Keratinocyte (primary cell): ENCODE measurements around the gene IER5. TPM values are rescaled to one million over a fixed set of nuclear protein-coding genes. Genes with fewer than 3 reads are reported as not detected.

Source experiments
- DNase-seq: peaks from one replicate; pipeline ENCODE4 v3.0.0-alpha.2; 2011; ENCODE audit warnings: low read depth, missing footprints, low spot score
- FAIRE-seq: peaks from 2 replicates; lab custom pipeline; 2011; peaks lifted over from hg19 to GRCh38; lab: Jason Lieb, UNC
- H2AFZ ChIP-seq: 2 replicates; pipeline ENCODE4 v1.6.0; 2012; ENCODE audit warnings: low read length, control low read depth, inconsistent platforms; ENCODE audit not compliant: control insufficient read depth
- H3K27ac ChIP-seq: 2 replicates; pipeline ENCODE4 v1.5.1; 2011; ENCODE audit warnings: low read length; ENCODE audit not compliant: control insufficient read depth, insufficient read depth
- H3K27me3 ChIP-seq: 3 replicates; pipeline ENCODE4 v1.6.0; 2011; ENCODE audit warnings: low read length; ENCODE audit not compliant: control insufficient read depth, insufficient read depth; ENCODE audit errors: extremely low read depth
- H3K36me3 ChIP-seq, 2 experiments: 2 replicates in 1 of 2; 3 replicates in 1 of 2; pipeline ENCODE4 v1.5.1; 2011; ENCODE audit warnings: low read length in 2 of 2, mild to moderate bottlenecking in 1 of 2; ENCODE audit not compliant: control insufficient read depth in 2 of 2, insufficient read depth in 2 of 2; ENCODE audit errors: extremely low read depth in 1 of 2
- H3K4me1 ChIP-seq: 3 replicates; pipeline ENCODE4 v1.5.1; 2011; ENCODE audit warnings: low read length; ENCODE audit not compliant: control insufficient read depth, insufficient read depth; ENCODE audit errors: extremely low read depth
- H3K4me2 ChIP-seq: 3 replicates; pipeline ENCODE4 v1.6.0; 2011; ENCODE audit warnings: low read depth, low read length; ENCODE audit not compliant: control insufficient read depth, insufficient read depth; ENCODE audit errors: extremely low read depth
- H3K4me3 ChIP-seq, 3 experiments: fragments of 200-600 bp in 1 of 3; sonication (generic) in 1 of 3; 2 replicates in 2 of 3; 3 replicates in 1 of 3; pipeline ENCODE4 v1.5.1; 2011 to 2016; ENCODE audit warnings: low read length in 3 of 3, mild to moderate bottlenecking in 3 of 3, control low read depth in 2 of 3, inconsistent platforms in 1 of 3, low read depth in 1 of 3, mixed read lengths in 1 of 3, mixed run types in 1 of 3, moderate library complexity in 1 of 3; ENCODE audit not compliant: control insufficient read depth in 2 of 3, insufficient read depth in 2 of 3; ENCODE audit errors: extremely low read depth in 1 of 3
- H3K79me2 ChIP-seq: 2 replicates; pipeline ENCODE4 v1.6.0; 2012; ENCODE audit warnings: low read length; ENCODE audit not compliant: control insufficient read depth, insufficient read depth
- H3K9ac ChIP-seq: 3 replicates; pipeline ENCODE4 v1.6.0; 2011; ENCODE audit warnings: low read length; ENCODE audit not compliant: control insufficient read depth, insufficient read depth; ENCODE audit errors: extremely low read depth
- H3K9me1 ChIP-seq: 3 replicates; pipeline ENCODE4 v1.6.0; 2011; ENCODE audit warnings: low read length; ENCODE audit not compliant: control insufficient read depth, insufficient read depth; ENCODE audit errors: extremely low read depth
- H3K9me3 ChIP-seq: 2 replicates; pipeline ENCODE4 v1.5.1; 2012; ENCODE audit warnings: low read depth, low read length; ENCODE audit not compliant: control insufficient read depth
- H4K20me1 ChIP-seq: 3 replicates; pipeline ENCODE4 v1.6.0; 2011; ENCODE audit warnings: low read length; ENCODE audit not compliant: control insufficient read depth, insufficient read depth; ENCODE audit errors: extremely low read depth
- EZH2 ChIP-seq: IDR thresholded peaks from one replicate; pipeline ENCODE4 v1.6.1; 2012; ENCODE audit warnings: inconsistent platforms, mild to moderate bottlenecking, low read length, moderate library complexity
- dilution Hi-C: fragments of 300-500 bp; cut with MboI; formaldehyde crosslinking; loops from one replicate; pipeline ENCODE4 v1.7.0; 2020; ENCODE audit warnings: low sequenced_read_pairs; ENCODE audit not compliant: extremely low pct_ligation_motif_present
- polyA plus RNA-seq, 5 experiments: library from polyadenylated mRNA; depleted of rRNA in 3 of 5; stranded (reverse) in 3 of 5; stranded (forward) in 1 of 5; unstranded in 1 of 5; fragments of >200 nt; gene quantifications; 1 replicate in 1 of 5; 2 replicates in 3 of 5; 3 replicates in 1 of 5; pipeline versions ENCODE4 v1.2.1 to v1.2.3, GENCODE V29; 2011 to 2012; ENCODE audit warnings: missing spikeins in 2 of 5, low read depth in 1 of 5, low replicate concordance in 1 of 5
- TF ChIP-seq, protein P1 (sequence below), 3 experiments: IDR thresholded peaks in 1 of 3; conservative IDR thresholded peaks in 1 of 3; optimal IDR thresholded peaks in 1 of 3; 2 replicates in 2 of 3; 3 replicates in 1 of 3; pipeline versions ENCODE3 to v1.5.1; 2011; ENCODE audit warnings: low read length in 3 of 3, mild to moderate bottlenecking in 3 of 3, moderate library complexity in 2 of 3, control low read depth in 1 of 3, inconsistent platforms in 1 of 3; ENCODE audit not compliant: insufficient read depth in 2 of 3; ENCODE audit errors: extremely low read depth in 1 of 3

Gene IER5
- polyA plus RNA-seq, 1 donor (not counting 4 experiments of a cell fraction or from before 2014, with no cell fraction given) = 22.5 TPM

DNA sequence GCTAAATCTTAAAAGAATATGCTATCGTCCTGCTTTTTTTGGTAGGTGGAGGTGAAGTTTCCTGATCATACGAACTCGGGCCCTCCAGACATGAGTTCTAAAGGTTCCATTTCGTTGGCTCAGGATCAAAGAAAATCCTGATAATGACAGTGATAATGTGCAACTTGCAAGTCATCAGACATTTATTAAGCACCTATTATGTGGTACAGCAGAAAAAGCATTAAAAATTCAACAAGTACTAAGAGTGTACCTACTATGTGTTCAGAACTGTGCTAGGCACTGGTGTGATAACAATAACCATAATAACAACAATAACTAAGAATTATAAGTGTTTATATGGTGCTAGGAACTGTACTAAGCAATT, 3.9 kb upstream of the IER5 start:
- Histone ChIP-seq H4K20me1 (peaks cover under 1% of the 10 kb centered on the region), H3K9me3 (no peaks in the 10 kb centered on the region), H3K4me3 (no peak overlapping the region), H3K36me3 (no peaks in the 10 kb centered on the region), H3K79me2 (peaks cover 13% of the 10 kb centered on the region), H3K4me1 (peaks cover 14% of the 10 kb centered on the region), H3K27me3 (no peaks in the 10 kb centered on the region), H3K9ac (no peak overlapping the region), H3K27ac (no peak overlapping the region), H3K4me2 (no peak overlapping the region), H2AFZ (no peak overlapping the region), H3K9me1 (peaks cover 2% of the 10 kb centered on the region)
- dilution Hi-C loops = no loop called here
- FAIRE-seq (no peak), DNase-seq (no peak)
- TF ChIP-seq EZH2 = no peak
- TF ChIP-seq, protein P1, sequence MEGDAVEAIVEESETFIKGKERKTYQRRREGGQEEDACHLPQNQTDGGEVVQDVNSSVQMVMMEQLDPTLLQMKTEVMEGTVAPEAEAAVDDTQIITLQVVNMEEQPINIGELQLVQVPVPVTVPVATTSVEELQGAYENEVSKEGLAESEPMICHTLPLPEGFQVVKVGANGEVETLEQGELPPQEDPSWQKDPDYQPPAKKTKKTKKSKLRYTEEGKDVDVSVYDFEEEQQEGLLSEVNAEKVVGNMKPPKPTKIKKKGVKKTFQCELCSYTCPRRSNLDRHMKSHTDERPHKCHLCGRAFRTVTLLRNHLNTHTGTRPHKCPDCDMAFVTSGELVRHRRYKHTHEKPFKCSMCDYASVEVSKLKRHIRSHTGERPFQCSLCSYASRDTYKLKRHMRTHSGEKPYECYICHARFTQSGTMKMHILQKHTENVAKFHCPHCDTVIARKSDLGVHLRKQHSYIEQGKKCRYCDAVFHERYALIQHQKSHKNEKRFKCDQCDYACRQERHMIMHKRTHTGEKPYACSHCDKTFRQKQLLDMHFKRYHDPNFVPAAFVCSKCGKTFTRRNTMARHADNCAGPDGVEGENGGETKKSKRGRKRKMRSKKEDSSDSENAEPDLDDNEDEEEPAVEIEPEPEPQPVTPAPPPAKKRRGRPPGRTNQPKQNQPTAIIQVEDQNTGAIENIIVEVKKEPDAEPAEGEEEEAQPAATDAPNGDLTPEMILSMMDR (optimal IDR thresholded peaks at IDR 0.05 in 1 of 3, IDR thresholded peaks at IDR 0.05 in 1 of 3, conservative IDR thresholded peaks at IDR 0.05 in 1 of 3; ENCODE audit: extremely low read depth in 1 of 3, insufficient read depth in 2 of 3, low read length in 3 of 3) = no peak

DNA sequence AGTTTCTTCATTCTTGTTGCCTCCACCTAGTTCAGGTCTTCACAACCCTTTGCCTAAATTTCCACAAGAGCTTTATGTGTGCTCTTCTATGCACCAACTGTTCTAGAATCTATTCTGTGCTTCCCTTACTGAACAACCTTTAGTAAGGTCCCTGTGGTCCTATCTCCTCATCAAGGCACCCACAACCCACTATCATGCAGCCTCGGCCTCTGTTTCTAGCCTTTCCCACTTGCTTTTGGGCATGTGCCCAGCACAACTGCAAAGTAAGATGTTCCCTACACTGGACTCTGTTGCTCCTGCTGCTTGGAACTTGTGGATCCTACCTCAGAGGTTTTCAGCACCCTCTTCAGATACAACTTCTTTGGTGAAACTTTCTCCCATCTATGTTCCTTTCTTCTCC, 2.4 kb upstream of the IER5 start:
- H3K4me1 ChIP-seq = peaks cover 16% of the 10 kb centered on the region
- no peak overlapping the region for H3K27ac ChIP-seq
- no peak for TF ChIP-seq EZH2
- TF ChIP-seq, protein P1 (optimal IDR thresholded peaks at IDR 0.05 in 1 of 3, IDR thresholded peaks at IDR 0.05 in 1 of 3, conservative IDR thresholded peaks at IDR 0.05 in 1 of 3; ENCODE audit: extremely low read depth in 1 of 3, insufficient read depth in 2 of 3, low read length in 3 of 3) = no peak
- no peak overlapping the region for H2AFZ ChIP-seq
- dilution Hi-C loops = no loop called here
- FAIRE-seq (no peak), DNase-seq (no peak)
- no peak overlapping the region for H3K4me2 ChIP-seq
- peaks cover 28% of the 10 kb centered on the region for H3K79me2 ChIP-seq
- H3K4me3 ChIP-seq = no peak overlapping the region
- H4K20me1 ChIP-seq = peaks cover 12% of the 10 kb centered on the region
- peaks cover 2% of the 10 kb centered on the region for H3K9me1 ChIP-seq
- no peak overlapping the region for H3K9ac ChIP-seq
- H3K36me3 ChIP-seq = peaks cover 2 to 11% of the 10 kb centered on the region in 2 experiments
- no peaks in the 10 kb centered on the region for H3K9me3 ChIP-seq
- no peaks in the 10 kb centered on the region for H3K27me3 ChIP-seq
